ENCODE data around the gene WNK3.

- TF ChIP-seq YY1 (IDR thresholded peaks at IDR 0.05; ENCODE audit: borderline replicate concordance in 1 of 3, control insufficient read depth in 1 of 3, extremely low read depth in 1 of 3, insufficient read depth in 3 of 3, insufficient read length in 1 of 3, insufficient replicate concordance in 2 of 3, low read depth in 1 of 3, low read length in 2 of 3) (no peak), BMI1 (IDR thresholded peaks at IDR 0.05; ENCODE audit: low read length) (no peak), ZNF175 (CRISPR knock-in tag; IDR thresholded peaks at IDR 0.05; ENCODE audit: low read depth) (no peak), FOXA1 (IDR thresholded peaks at IDR 0.05; ENCODE audit: borderline replicate concordance) (no peak), TFAM (CRISPR knock-in tag; conservative IDR thresholded peaks at IDR 0.05) (no peak), NCOA4 (IDR thresholded peaks at IDR 0.05; ENCODE audit: partially characterized antibody) (no peak)
- TF ChIP-seq, protein P1, sequence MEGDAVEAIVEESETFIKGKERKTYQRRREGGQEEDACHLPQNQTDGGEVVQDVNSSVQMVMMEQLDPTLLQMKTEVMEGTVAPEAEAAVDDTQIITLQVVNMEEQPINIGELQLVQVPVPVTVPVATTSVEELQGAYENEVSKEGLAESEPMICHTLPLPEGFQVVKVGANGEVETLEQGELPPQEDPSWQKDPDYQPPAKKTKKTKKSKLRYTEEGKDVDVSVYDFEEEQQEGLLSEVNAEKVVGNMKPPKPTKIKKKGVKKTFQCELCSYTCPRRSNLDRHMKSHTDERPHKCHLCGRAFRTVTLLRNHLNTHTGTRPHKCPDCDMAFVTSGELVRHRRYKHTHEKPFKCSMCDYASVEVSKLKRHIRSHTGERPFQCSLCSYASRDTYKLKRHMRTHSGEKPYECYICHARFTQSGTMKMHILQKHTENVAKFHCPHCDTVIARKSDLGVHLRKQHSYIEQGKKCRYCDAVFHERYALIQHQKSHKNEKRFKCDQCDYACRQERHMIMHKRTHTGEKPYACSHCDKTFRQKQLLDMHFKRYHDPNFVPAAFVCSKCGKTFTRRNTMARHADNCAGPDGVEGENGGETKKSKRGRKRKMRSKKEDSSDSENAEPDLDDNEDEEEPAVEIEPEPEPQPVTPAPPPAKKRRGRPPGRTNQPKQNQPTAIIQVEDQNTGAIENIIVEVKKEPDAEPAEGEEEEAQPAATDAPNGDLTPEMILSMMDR (IDR thresholded peaks at IDR 0.05 in 2 of 3, conservative IDR thresholded peaks at IDR 0.05 in 1 of 3; ENCODE audit: insufficient read depth in 2 of 3, low read depth in 1 of 3, low read length in 3 of 3) = no peak
- TF ChIP-seq, protein P2, sequence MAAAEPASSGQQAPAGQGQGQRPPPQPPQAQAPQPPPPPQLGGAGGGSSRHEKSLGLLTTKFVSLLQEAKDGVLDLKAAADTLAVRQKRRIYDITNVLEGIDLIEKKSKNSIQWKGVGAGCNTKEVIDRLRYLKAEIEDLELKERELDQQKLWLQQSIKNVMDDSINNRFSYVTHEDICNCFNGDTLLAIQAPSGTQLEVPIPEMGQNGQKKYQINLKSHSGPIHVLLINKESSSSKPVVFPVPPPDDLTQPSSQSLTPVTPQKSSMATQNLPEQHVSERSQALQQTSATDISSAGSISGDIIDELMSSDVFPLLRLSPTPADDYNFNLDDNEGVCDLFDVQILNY (CRISPR knock-in tag; IDR thresholded peaks at IDR 0.05) = no peak
Observed at GRCh38 chrX:54294306-54294705, 63.5 kb downstream of the WNK3 start.
